GM12892 (cell line): ENCODE data around the gene SGCB.

Experiments
- POLR2A ChIP-seq: IDR thresholded peaks from 2 replicates; pipeline ENCODE4 v1.6.1; 2011; ENCODE audit warnings: low read depth, low read length, control low read depth
- TAF1 ChIP-seq: IDR thresholded peaks from 2 replicates; pipeline ENCODE4 v1.6.1; 2011; ENCODE audit warnings: low read depth, mild to moderate bottlenecking, control low read depth, low read length, borderline replicate concordance

- no peak for TF ChIP-seq TAF1
- no peak for TF ChIP-seq POLR2A
Observed at GRCh38 chr4:52054254-52054653, 16.2 kb upstream of the SGCB start.
